Fibroblast of upper back skin (primary cell): ENCODE data around the gene BHLHE23.

Source experiments
- DNase-seq: peaks from one replicate; pipeline ENCODE4 v3.0.0-alpha.2; 2013

The BHLHE23 gene

DNA sequence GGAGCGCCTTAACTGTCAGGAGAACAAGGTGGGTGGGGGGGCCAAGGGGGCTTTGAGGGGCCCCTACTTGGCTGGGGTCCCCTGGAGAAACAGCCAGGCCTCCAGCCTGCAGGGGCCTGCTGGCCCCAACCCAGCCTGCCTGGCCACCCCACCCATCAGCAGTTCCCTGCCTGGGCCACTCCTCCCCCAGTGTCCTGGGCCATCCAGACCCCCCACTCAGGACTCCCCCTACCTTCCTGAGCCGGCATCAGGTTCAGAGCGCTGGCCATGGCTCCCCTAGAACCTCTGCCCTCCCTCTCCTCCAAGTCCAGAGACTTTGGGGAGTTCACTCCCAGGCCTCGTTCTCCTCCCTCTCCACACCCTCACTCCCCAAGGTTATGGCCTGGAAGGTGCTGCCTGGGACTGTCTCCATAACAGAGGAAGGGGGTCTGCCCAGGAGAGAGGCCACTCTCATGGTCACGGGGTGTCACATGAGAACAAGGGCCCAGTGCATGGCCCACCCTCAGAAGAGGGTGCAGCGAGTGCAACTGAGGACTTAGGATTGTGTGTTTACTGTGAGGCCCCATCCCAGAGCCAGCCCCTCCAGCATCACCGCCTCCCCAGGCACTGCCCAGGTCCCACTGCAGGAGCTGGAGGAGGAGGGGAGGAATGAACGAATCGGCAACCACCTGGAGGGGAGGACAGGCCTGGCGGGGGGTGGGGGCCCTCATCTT is 48.2 kb downstream of the BHLHE23 start:
- no peak for DNase-seq

- DNase-seq = no peak
These were observed 49.3 kb downstream of the BHLHE23 start for GRCh38 chr20:62957136-62958117.

GRCh38 chr20:62956387-62957135 is 50.2 kb downstream of the BHLHE23 start:
- DNase-seq = no peak
